CD14-positive monocyte (primary cell): ENCODE data around the gene VDAC1. TPM values are rescaled to one million over a fixed set of nuclear protein-coding genes. Genes with fewer than 3 reads are reported as not detected.

Experiments used
- DNase-seq, 3 donors: peaks; one replicate each; pipeline ENCODE4 v3.0.0-alpha.2; 2011 to 2022
- H2AFZ ChIP-seq: 2 replicates; pipeline ENCODE4 v1.6.0; 2012; ENCODE audit warnings: mild to moderate bottlenecking, low read depth, low read length, inconsistent platforms; ENCODE audit not compliant: insufficient read depth, poor library complexity, severe bottlenecking
- H3K27ac ChIP-seq, 2 donors: 1 replicate in 1 of 2; 2 replicates in 1 of 2; pipeline ENCODE4 v1.5.1; 2012 to 2013; ENCODE audit warnings: low read length in 2 of 2, control low read depth in 1 of 2, inconsistent platforms in 1 of 2, low read depth in 1 of 2, mild to moderate bottlenecking in 1 of 2
- H3K27me3 ChIP-seq, 2 donors: one replicate each; pipeline versions ENCODE4 v1.6.0 to v1.6.1; 2011 to 2013; ENCODE audit warnings: low read length in 2 of 2; ENCODE audit not compliant: control insufficient read depth in 2 of 2, insufficient read depth in 2 of 2
- H3K36me3 ChIP-seq, 2 donors: replicated peaks in 1 of 2; 1 replicate in 1 of 2; 2 replicates in 1 of 2; pipeline versions ENCODE4 v1.5.1 to v1.6.1; 2012 to 2013; ENCODE audit warnings: low read length in 2 of 2, control low read depth in 1 of 2, inconsistent platforms in 1 of 2, mild to moderate bottlenecking in 1 of 2; ENCODE audit not compliant: insufficient read depth in 2 of 2, control insufficient read depth in 1 of 2
- H3K4me1 ChIP-seq, 2 donors: 1 replicate in 1 of 2; 2 replicates in 1 of 2; pipeline versions ENCODE4 v1.5.1 to v1.6.1; 2012 to 2013; ENCODE audit warnings: low read length in 2 of 2, control low read depth in 1 of 2, inconsistent platforms in 1 of 2, mild to moderate bottlenecking in 1 of 2, moderate library complexity in 1 of 2; ENCODE audit not compliant: insufficient read depth in 2 of 2, control insufficient read depth in 1 of 2
- H3K4me2 ChIP-seq: replicated peaks from 2 replicates; pipeline ENCODE3; 2012; ENCODE audit warnings: low read length, moderate library complexity, mild to moderate bottlenecking; ENCODE audit not compliant: poor library complexity, severe bottlenecking; ENCODE audit errors: extremely low read depth
- H3K4me3 ChIP-seq, 3 experiments: fragments of 200-600 bp in 1 of 3; sonication (generic) in 1 of 3; replicated peaks in 1 of 3; 1 replicate in 2 of 3; 2 replicates in 1 of 3; pipeline ENCODE4 v1.5.1; 2011 to 2013; ENCODE audit warnings: low read length in 3 of 3, mild to moderate bottlenecking in 3 of 3, control low read depth in 2 of 3, low read depth in 2 of 3, inconsistent platforms in 1 of 3, moderate library complexity in 1 of 3
- H3K79me2 ChIP-seq: 2 replicates; pipeline ENCODE4 v1.6.0; 2012; ENCODE audit warnings: mild to moderate bottlenecking, control low read depth, inconsistent platforms, low read length, moderate library complexity; ENCODE audit not compliant: insufficient read depth
- H3K9ac ChIP-seq: 2 replicates; pipeline ENCODE4 v1.6.0; 2017; ENCODE audit warnings: low read length, mild to moderate bottlenecking; ENCODE audit not compliant: insufficient read depth, poor library complexity, severe bottlenecking
- H3K9me3 ChIP-seq, 2 donors: replicated peaks in 1 of 2; 1 replicate in 1 of 2; 2 replicates in 1 of 2; pipeline versions ENCODE4 v1.5.1 to v1.6.1; 2012 to 2013; ENCODE audit warnings: low read length in 2 of 2, control low read depth in 1 of 2; ENCODE audit not compliant: control insufficient read depth in 1 of 2, insufficient read depth in 1 of 2
- H4K20me1 ChIP-seq: 2 replicates; pipeline ENCODE4 v1.6.0; 2012; ENCODE audit warnings: mild to moderate bottlenecking, low read length, control low read depth, moderate library complexity; ENCODE audit not compliant: insufficient read depth
- H3K27ac Mint-ChIP-seq, 7 donors: one replicate each; pipeline ENCODE4 v1.8.0; 2020; ENCODE audit warnings: mild to moderate bottlenecking in 7 of 7, mixed read lengths in 7 of 7, moderate library complexity in 6 of 7, inconsistent platforms in 2 of 7
- H3K27me3 Mint-ChIP-seq, 3 donors: one replicate each; pipeline ENCODE4 v1.8.0; 2021 to 2022; ENCODE audit warnings: low read depth in 3 of 3, mild to moderate bottlenecking in 3 of 3, mixed read lengths in 3 of 3, moderate library complexity in 3 of 3, inconsistent platforms in 1 of 3
- H3K36me3 Mint-ChIP-seq, 2 donors: one replicate each; pipeline ENCODE4 v1.8.0; 2020; ENCODE audit warnings: mixed read lengths in 2 of 2, inconsistent platforms in 1 of 2, mild to moderate bottlenecking in 1 of 2
- H3K4me1 Mint-ChIP-seq: one replicate; pipeline ENCODE4 v1.8.0; 2020; ENCODE audit warnings: mild to moderate bottlenecking, mixed read lengths
- H3K4me3 Mint-ChIP-seq, 2 donors: one replicate each; pipeline ENCODE4 v1.8.0; 2020; ENCODE audit warnings: mild to moderate bottlenecking in 2 of 2, mixed read lengths in 2 of 2, moderate library complexity in 1 of 2
- H3K9me3 Mint-ChIP-seq, 7 donors: one replicate each; pipeline ENCODE4 v1.8.0; 2020 to 2022; ENCODE audit warnings: mixed read lengths in 7 of 7, mild to moderate bottlenecking in 6 of 7, moderate library complexity in 6 of 7, inconsistent platforms in 2 of 7
- CTCF ChIP-seq: fragments of 200-600 bp; IDR thresholded peaks from one replicate; pipeline ENCODE4 v1.8.0; 2022; ENCODE audit warnings: antibody characterized with exemption, mild to moderate bottlenecking
- WGBS: methylation state at CpG from one replicate; pipeline ENCODE4 v1.1.5; 2013; ENCODE audit warnings: missing lambda C conversion rate; ENCODE audit not compliant: insufficient coverage; 5-methylcytosine and 5-hydroxymethylcytosine counted together
- intact Hi-C, 2 donors: fragments of 100-400 bp; cut with micrococcal nuclease; formaldehyde crosslinking; loops; one replicate each; pipeline versions ENCODE4 v1.15.0 to v1.15.1; 2023
- polyA plus RNA-seq, 3 donors: library from polyadenylated mRNA; depleted of rRNA in 1 of 3; unstranded in 2 of 3; stranded (reverse) in 1 of 3; fragments of 300-500 nt in 2 of 3; fragments of >200 nt in 1 of 3; fragmentation: Illumina TruSeq in 2 of 3; gene quantifications; 1 replicate in 2 of 3; 2 replicates in 1 of 3; pipeline ENCODE4 v1.2.3, GENCODE V29; 2012 to 2021

VDAC1 gene
- polyA plus RNA-seq, 3 donors = 59.9 to 107 (median 84.4) TPM

GRCh38 chr5:133992429-133993155, 12.2 kb downstream of the VDAC1 start:
- TF ChIP-seq CTCF = no peak

GRCh38 chr5:133991171-133991910, 13.4 kb downstream of the VDAC1 start:
- Histone ChIP-seq H3K27ac (no peak overlapping the region), H3K36me3 (peaks cover 41 to 54% of the 10 kb centered on the region in 2 donors), H3K79me2 (peaks cover 46% of the 10 kb centered on the region), H3K9ac (no peak overlapping the region), H4K20me1 (peaks cover 60% of the 10 kb centered on the region), H3K4me1 (no peaks in the 10 kb centered on the region), H2AFZ (no peak overlapping the region), H3K9me3 (no peaks in the 10 kb centered on the region), H3K4me3 (no peak overlapping the region), H3K27me3 (no peaks in the 10 kb centered on the region), H3K4me2 (no peak overlapping the region)
- Mint-ChIP-seq H3K9me3 (no peaks in the 10 kb centered on the region), H3K27me3 (no peaks in the 10 kb centered on the region), H3K27ac (no peak overlapping the region), H3K36me3 (peaks cover 41 to 67% of the 10 kb centered on the region in 2 donors), H3K4me3 (no peak overlapping the region), H3K4me1 (peaks cover 7% of the 10 kb centered on the region)
- 80% methylated on average over 1 of the region's 5 CpGs for WGBS
- TF ChIP-seq CTCF = no peak
- DNase-seq = no peak
- intact Hi-C loops = no loop called here

More at GRCh38 chr5:133992429-133993155, 12.2 kb downstream of the VDAC1 start:
- no peak overlapping the region for H3K27ac ChIP-seq
- DNase-seq = no peak
- no peak overlapping the region for H3K4me3 Mint-ChIP-seq
- H4K20me1 ChIP-seq = peaks cover 72% of the 10 kb centered on the region
- no peak overlapping the region for H3K4me2 ChIP-seq
- peaks cover 30 to 56% of the 10 kb centered on the region in 2 donors for H3K36me3 Mint-ChIP-seq
- H3K79me2 ChIP-seq = peaks cover 57% of the 10 kb centered on the region
- no peaks in the 10 kb centered on the region for H3K9me3 ChIP-seq
- no peaks in the 10 kb centered on the region for H3K9me3 Mint-ChIP-seq
- H3K4me1 Mint-ChIP-seq = peaks cover 11% of the 10 kb centered on the region
- H3K27me3 ChIP-seq = no peaks in the 10 kb centered on the region
- no peak overlapping the region for H2AFZ ChIP-seq
- H3K27me3 Mint-ChIP-seq = no peaks in the 10 kb centered on the region
- peaks cover 30 to 41% of the 10 kb centered on the region in 2 donors for H3K36me3 ChIP-seq
- H3K4me3 ChIP-seq = no peak overlapping the region
- WGBS = 94% methylated on average over 5 of the region's 8 CpGs
- no peak overlapping the region for H3K27ac Mint-ChIP-seq
- no peak overlapping the region for H3K9ac ChIP-seq
- intact Hi-C loops = no loop called here
- H3K4me1 ChIP-seq = no peaks in the 10 kb centered on the region
